ENCODE results near the gene PAX6. TPM values are rescaled to one million over a fixed set of nuclear protein-coding genes. Genes with fewer than 3 reads are reported as not detected.

PAX6 gene
- total RNA-seq, 1 donor from 2014 or later, result 7.6 TPM

- H3K36me3 Mint-ChIP-seq (ENCODE audit: insufficient read depth), result no peaks in the 10 kb centered on the region
- DNase-seq (ENCODE audit: low spot score, unreplicated experiment), result no peak
- no peak for TF ChIP-seq CTCF (IDR thresholded peaks at IDR 0.05; ENCODE audit: unreplicated experiment)
- H3K9me3 Mint-ChIP-seq (ENCODE audit: low read depth), result no peaks in the 10 kb centered on the region
- peaks cover 3% of the 10 kb centered on the region for H3K4me1 Mint-ChIP-seq (ENCODE audit: low read depth)
- H3K27ac Mint-ChIP-seq, result no peak overlapping the region
- peaks cover 21% of the 10 kb centered on the region for H3K27me3 Mint-ChIP-seq
- no peak overlapping the region for H3K4me3 Mint-ChIP-seq (ENCODE audit: low read depth)
These were observed 36.6 kb upstream of the PAX6 start for GRCh38 chr11:31847761-31848160.

GRCh38 chr11:31845331-31845730, 34.2 kb upstream of the PAX6 start:
- no peak overlapping the region for H3K4me3 Mint-ChIP-seq (ENCODE audit: low read depth)
- peaks cover 3% of the 10 kb centered on the region for H3K4me1 Mint-ChIP-seq (ENCODE audit: low read depth)
- DNase-seq (ENCODE audit: low spot score, unreplicated experiment), result no peak
- TF ChIP-seq CTCF (IDR thresholded peaks at IDR 0.05; ENCODE audit: unreplicated experiment), result no peak
- no peak overlapping the region for H3K27ac Mint-ChIP-seq
- peaks cover 34% of the 10 kb centered on the region for H3K27me3 Mint-ChIP-seq
- no peaks in the 10 kb centered on the region for H3K9me3 Mint-ChIP-seq (ENCODE audit: low read depth)
- no peaks in the 10 kb centered on the region for H3K36me3 Mint-ChIP-seq (ENCODE audit: insufficient read depth)

GRCh38 chr11:31844351-31844750, 33.2 kb upstream of the PAX6 start:
- Mint-ChIP-seq H3K36me3 (ENCODE audit: insufficient read depth) (no peaks in the 10 kb centered on the region), H3K27ac (no peak overlapping the region), H3K27me3 (peaks cover 42% of the 10 kb centered on the region), H3K4me1 (ENCODE audit: low read depth) (peaks cover 3% of the 10 kb centered on the region), H3K9me3 (ENCODE audit: low read depth) (no peaks in the 10 kb centered on the region), H3K4me3 (ENCODE audit: low read depth) (no peak overlapping the region)
- no peak for DNase-seq (ENCODE audit: low spot score, unreplicated experiment)
- no peak for TF ChIP-seq CTCF (IDR thresholded peaks at IDR 0.05; ENCODE audit: unreplicated experiment)

GRCh38 chr11:31841435-31841834, 30.3 kb upstream of the PAX6 start:
- H3K36me3 Mint-ChIP-seq (ENCODE audit: insufficient read depth), result no peaks in the 10 kb centered on the region
- peaks cover 3% of the 10 kb centered on the region for H3K4me1 Mint-ChIP-seq (ENCODE audit: low read depth)
- H3K27ac Mint-ChIP-seq, result no peak overlapping the region
- no peak for DNase-seq (ENCODE audit: low spot score, unreplicated experiment)
- H3K4me3 Mint-ChIP-seq (ENCODE audit: low read depth), result no peak overlapping the region
- TF ChIP-seq CTCF (IDR thresholded peaks at IDR 0.05; ENCODE audit: unreplicated experiment), result no peak
- no peaks in the 10 kb centered on the region for H3K9me3 Mint-ChIP-seq (ENCODE audit: low read depth)
- peaks cover 51% of the 10 kb centered on the region for H3K27me3 Mint-ChIP-seq

- Mint-ChIP-seq H3K27me3 (peaks cover 29% of the 10 kb centered on the region), H3K9me3 (ENCODE audit: low read depth) (no peaks in the 10 kb centered on the region), H3K4me1 (ENCODE audit: low read depth) (no peaks in the 10 kb centered on the region), H3K27ac (no peak overlapping the region), H3K36me3 (ENCODE audit: insufficient read depth) (no peaks in the 10 kb centered on the region), H3K4me3 (ENCODE audit: low read depth) (no peak overlapping the region)
- TF ChIP-seq CTCF (IDR thresholded peaks at IDR 0.05; ENCODE audit: unreplicated experiment), result no peak
- DNase-seq (ENCODE audit: low spot score, unreplicated experiment), result no peak
These were observed 23.1 kb upstream of the PAX6 start for GRCh38 chr11:31834237-31834636.

Measured in progenitor cell of endocrine pancreas (in vitro differentiated cells).